HCT116 (cell line): ENCODE results near the gene RPLP2. TPM values are rescaled to one million over a fixed set of nuclear protein-coding genes. Genes with fewer than 3 reads are reported as not detected.

Source experiments
- ATAC-seq: fragments of 200-7000 bp; cut with Tn5 transposase; 2 replicates; pipeline ENCODE4 v1.9.1; 2020; ENCODE audit warnings: mild to moderate bottlenecking, moderate library complexity
- BruUV-seq: library from RNA; stranded (reverse); fragments of 400-500 nt; replicated peaks from 2 replicates; lab custom pipeline; 2021; lab: Mats Ljungman, UMichigan
- CTCF ChIA-PET: fragments of 300-600 bp; sonication (Branson Sonifier 250); formaldehyde crosslinking; loops from one replicate; lab custom pipeline; 2021; ENCODE audit warnings: antibody characterized with exemption; lab: Charles Lee
- POLR2A ChIA-PET: fragments of 300-600, 350-600 bp; sonication (Branson Sonifier 250); formaldehyde crosslinking; loops from one replicate; lab custom pipeline; 2021; ENCODE audit warnings: antibody characterized with exemption; lab: Charles Lee
- RAD21 ChIA-PET, 2 experiments: fragments of 300-600 bp; sonication (Branson Sonifier 250); formaldehyde crosslinking; loops; one replicate each; lab custom pipeline; 2023; ENCODE audit warnings: low total read pairs in 2 of 2; ENCODE audit not compliant: uncharacterized antibody in 2 of 2, unreplicated experiment in 2 of 2, low non-redundant PET in 1 of 2; lab: Charles Lee
- DNase-seq: peaks from one replicate; pipeline ENCODE4 v3.0.0-alpha.2; 2010; ENCODE audit warnings: low read depth, low spot score
- H2AFZ ChIP-seq: fragments of 200-600 bp; shearing (Covaris generic), sonication (generic); 2 replicates; pipeline ENCODE4 v1.6.1; 2017; ENCODE audit warnings: low read depth, mixed run types, mixed read lengths, antibody characterized with exemption, low read length; ENCODE audit not compliant: poor library complexity, severe bottlenecking
- H3K27ac ChIP-seq: 2 replicates; pipeline ENCODE4 v1.5.1; 2012; ENCODE audit warnings: low read depth, low read length
- H3K27me3 ChIP-seq: fragments of 200-600 bp; sonication (generic); 2 replicates; pipeline ENCODE4 v1.6.1; 2016; ENCODE audit warnings: mixed run types, low read length, mixed read lengths; ENCODE audit not compliant: insufficient read depth
- H3K36me3 ChIP-seq, 2 experiments: fragments of 200-500 bp in 1 of 2; fragments of 200-600 bp in 1 of 2; sonication (Bioruptor generic) in 1 of 2; sonication (generic) in 1 of 2; 2 replicates each; pipeline versions ENCODE4 v1.5.1 to v1.6.1; 2014 to 2016; ENCODE audit warnings: low read length in 2 of 2, inconsistent platforms in 1 of 2, mixed read lengths in 1 of 2, mixed run types in 1 of 2; ENCODE audit not compliant: insufficient read depth in 2 of 2, control insufficient read depth in 1 of 2
- H3K4me1 ChIP-seq, 2 experiments: fragments of 200-600 bp in 1 of 2; sonication (generic) in 1 of 2; 2 replicates each; pipeline versions ENCODE4 v1.5.1 to v1.6.1; 2012 to 2017; ENCODE audit warnings: low read length in 2 of 2, inconsistent platforms in 1 of 2, mild to moderate bottlenecking in 1 of 2, mixed read lengths in 1 of 2, mixed run types in 1 of 2, moderate library complexity in 1 of 2; ENCODE audit not compliant: insufficient read depth in 2 of 2, control insufficient read depth in 1 of 2
- H3K4me2 ChIP-seq: fragments of 200-600 bp; sonication (generic); 2 replicates; pipeline ENCODE4 v1.6.1; 2017; ENCODE audit warnings: mixed run types, low read length, mixed read lengths
- H3K4me3 ChIP-seq, 2 experiments: fragments of 200-600 bp in 1 of 2; sonication (generic) in 1 of 2; replicated peaks in 1 of 2; 2 replicates each; pipeline ENCODE4 v1.5.1; 2011 to 2016; ENCODE audit warnings: low read length in 2 of 2, control low read depth in 1 of 2, low read depth in 1 of 2, mild to moderate bottlenecking in 1 of 2, mixed read lengths in 1 of 2, mixed run types in 1 of 2
- H3K79me2 ChIP-seq: fragments of 200-600 bp; sonication (generic); 2 replicates; pipeline ENCODE4 v1.6.1; 2017; ENCODE audit warnings: mild to moderate bottlenecking, mixed run types, low read length, moderate library complexity, mixed read lengths; ENCODE audit not compliant: insufficient read depth
- H3K9ac ChIP-seq: fragments of 200-600 bp; sonication (generic); 2 replicates; pipeline ENCODE4 v1.6.1; 2016; ENCODE audit warnings: low read length, mixed read lengths
- H3K9me2 ChIP-seq: fragments of 200-600 bp; sonication (generic), shearing (Covaris generic); 2 replicates; pipeline ENCODE4 v1.6.1; 2017; ENCODE audit warnings: mixed run types, mild to moderate bottlenecking, moderate library complexity; ENCODE audit not compliant: insufficient read depth
- H3K9me3 ChIP-seq, 2 experiments: fragments of 200-500 bp in 1 of 2; fragments of 200-600 bp in 1 of 2; sonication (Bioruptor generic) in 1 of 2; sonication (generic) in 1 of 2; 2 replicates each; pipeline ENCODE4 v1.6.1; 2014 to 2017; ENCODE audit warnings: low read length in 2 of 2, mixed read lengths in 2 of 2, inconsistent platforms in 1 of 2, low read depth in 1 of 2, mild to moderate bottlenecking in 1 of 2, mixed run types in 1 of 2, moderate library complexity in 1 of 2; ENCODE audit not compliant: control insufficient read depth in 1 of 2, insufficient read depth in 1 of 2
- H4K20me1 ChIP-seq: fragments of 200-600 bp; sonication (generic), shearing (Covaris generic); 2 replicates; pipeline ENCODE4 v1.6.1; 2017; ENCODE audit warnings: mixed run types, mild to moderate bottlenecking, moderate library complexity; ENCODE audit not compliant: insufficient read depth
- CBX3 ChIP-seq: IDR thresholded peaks from 2 replicates; pipeline ENCODE4 v1.6.1; 2012; ENCODE audit warnings: low read depth
- CEBPB ChIP-seq: IDR thresholded peaks from 2 replicates; pipeline ENCODE4 v1.6.1; 2012; ENCODE audit warnings: low read depth
- EZH2 ChIP-seq: fragments of 200-600 bp; sonication (generic); IDR thresholded peaks from 2 replicates; pipeline ENCODE4 v1.6.1; 2017; ENCODE audit warnings: antibody characterized with exemption, mixed run types
- FOSL1 ChIP-seq: IDR thresholded peaks from 2 replicates; pipeline ENCODE4 v1.6.1; 2012; ENCODE audit warnings: low read depth
- JUND ChIP-seq: IDR thresholded peaks from 2 replicates; pipeline ENCODE4 v1.6.1; 2012
- POLR2A ChIP-seq: IDR thresholded peaks from 2 replicates; pipeline ENCODE4 v1.7.0; 2011; ENCODE audit warnings: borderline replicate concordance; ENCODE audit not compliant: insufficient read depth, insufficient read length; ENCODE audit errors: extremely low read depth
- SP1 ChIP-seq: IDR thresholded peaks from 2 replicates; pipeline ENCODE4 v1.6.1; 2012; ENCODE audit warnings: low read depth
- TCF7L2 ChIP-seq: IDR thresholded peaks from 2 replicates; pipeline ENCODE4 v1.7.0; 2011; ENCODE audit warnings: borderline replicate concordance, inconsistent platforms; ENCODE audit not compliant: insufficient read depth, insufficient read length; ENCODE audit errors: extremely low read depth
- ZFX ChIP-seq: fragments of 450-650 bp; IDR thresholded peaks from 2 replicates; pipeline ENCODE4 v1.6.1; 2017
- intact Hi-C: fragments of 100-400 bp; cut with micrococcal nuclease; formaldehyde crosslinking; loops from 2 replicates; pipeline ENCODE4 v1.10.0; 2022
- total RNA-seq: library from RNA; stranded (reverse); gene quantifications from one replicate; pipeline ENCODE4 v1.2.1, GENCODE V29; 2021; ENCODE audit not compliant: unreplicated experiment
- TF ChIP-seq, protein P1 (sequence below): IDR thresholded peaks from 2 replicates; pipeline ENCODE4 v1.6.1; 2012; ENCODE audit warnings: low read depth

RPLP2 gene
- total RNA-seq, 1 experiment from 2014 or later: 3,615 TPM

DNA sequence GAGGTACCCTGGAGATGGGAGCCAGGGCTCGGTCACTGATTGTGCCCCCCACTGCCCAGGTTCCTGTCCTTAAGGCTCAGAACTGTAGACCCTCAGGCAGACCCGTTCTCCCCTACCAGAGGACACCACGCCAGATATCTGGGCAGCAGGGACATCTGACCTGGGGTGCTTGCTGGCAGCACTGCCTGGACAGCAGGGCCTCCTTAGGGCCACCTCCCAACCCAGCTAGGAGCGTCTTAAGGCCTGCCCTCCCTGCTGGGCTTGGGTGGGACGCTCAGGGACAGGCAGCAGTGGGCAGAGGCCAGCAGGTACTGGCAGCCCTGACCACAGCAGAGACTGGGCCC lies 29.5 kb downstream of the RPLP2 start:
- Histone ChIP-seq H3K4me1 (peaks cover 31 to 73% of the 10 kb centered on the region in 2 experiments), H3K79me2 (peaks cover 79% of the 10 kb centered on the region), H3K27ac (peak overlapping the region; percentile 97)

More for the DNA sequence above, 29.5 kb downstream of the RPLP2 start:
- Histone ChIP-seq H2AFZ (no peak overlapping the region), H4K20me1 (peaks cover 22% of the 10 kb centered on the region; the same call in 1 of the 2 replicates), H3K4me2 (peak overlapping the region; percentile 92), H3K9ac (peak overlapping the region; percentile 42), H3K9me3 (no peaks in the 10 kb centered on the region), H3K27me3 (no peaks in the 10 kb centered on the region), H3K36me3 (peaks cover 3 to 44% of the 10 kb centered on the region in 2 experiments; a peak in 3 of 4 replicates), H3K4me3 (no peak overlapping the region), H3K9me2 (no peaks in the 10 kb centered on the region)
- ChIA-PET CTCF (no interaction called here), POLR2A (no interaction called here), RAD21 (no interaction called here)
- no peak for TF ChIP-seq SP1
- no peak for TF ChIP-seq CEBPB
- TF ChIP-seq, protein P1, sequence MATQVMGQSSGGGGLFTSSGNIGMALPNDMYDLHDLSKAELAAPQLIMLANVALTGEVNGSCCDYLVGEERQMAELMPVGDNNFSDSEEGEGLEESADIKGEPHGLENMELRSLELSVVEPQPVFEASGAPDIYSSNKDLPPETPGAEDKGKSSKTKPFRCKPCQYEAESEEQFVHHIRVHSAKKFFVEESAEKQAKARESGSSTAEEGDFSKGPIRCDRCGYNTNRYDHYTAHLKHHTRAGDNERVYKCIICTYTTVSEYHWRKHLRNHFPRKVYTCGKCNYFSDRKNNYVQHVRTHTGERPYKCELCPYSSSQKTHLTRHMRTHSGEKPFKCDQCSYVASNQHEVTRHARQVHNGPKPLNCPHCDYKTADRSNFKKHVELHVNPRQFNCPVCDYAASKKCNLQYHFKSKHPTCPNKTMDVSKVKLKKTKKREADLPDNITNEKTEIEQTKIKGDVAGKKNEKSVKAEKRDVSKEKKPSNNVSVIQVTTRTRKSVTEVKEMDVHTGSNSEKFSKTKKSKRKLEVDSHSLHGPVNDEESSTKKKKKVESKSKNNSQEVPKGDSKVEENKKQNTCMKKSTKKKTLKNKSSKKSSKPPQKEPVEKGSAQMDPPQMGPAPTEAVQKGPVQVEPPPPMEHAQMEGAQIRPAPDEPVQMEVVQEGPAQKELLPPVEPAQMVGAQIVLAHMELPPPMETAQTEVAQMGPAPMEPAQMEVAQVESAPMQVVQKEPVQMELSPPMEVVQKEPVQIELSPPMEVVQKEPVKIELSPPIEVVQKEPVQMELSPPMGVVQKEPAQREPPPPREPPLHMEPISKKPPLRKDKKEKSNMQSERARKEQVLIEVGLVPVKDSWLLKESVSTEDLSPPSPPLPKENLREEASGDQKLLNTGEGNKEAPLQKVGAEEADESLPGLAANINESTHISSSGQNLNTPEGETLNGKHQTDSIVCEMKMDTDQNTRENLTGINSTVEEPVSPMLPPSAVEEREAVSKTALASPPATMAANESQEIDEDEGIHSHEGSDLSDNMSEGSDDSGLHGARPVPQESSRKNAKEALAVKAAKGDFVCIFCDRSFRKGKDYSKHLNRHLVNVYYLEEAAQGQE: no peak
- no peak for TF ChIP-seq FOSL1
- no peak for TF ChIP-seq CBX3
- TF ChIP-seq JUND: no peak
- TF ChIP-seq TCF7L2: no peak
- TF ChIP-seq POLR2A: no peak
- TF ChIP-seq EZH2: no peak
- TF ChIP-seq ZFX: no peak
- intact Hi-C loops: no loop called here
- no peak for DNase-seq
- no TSS peak for BruUV-seq
- no peak for ATAC-seq
